ENCODE data around the gene UBE2N.
"Not testable (repeated sequence)": the region's sequence is repeated elsewhere in the genome, so short reads cannot be mapped to it uniquely, and the experiment has no call there.

The UBE2N gene

DNA sequence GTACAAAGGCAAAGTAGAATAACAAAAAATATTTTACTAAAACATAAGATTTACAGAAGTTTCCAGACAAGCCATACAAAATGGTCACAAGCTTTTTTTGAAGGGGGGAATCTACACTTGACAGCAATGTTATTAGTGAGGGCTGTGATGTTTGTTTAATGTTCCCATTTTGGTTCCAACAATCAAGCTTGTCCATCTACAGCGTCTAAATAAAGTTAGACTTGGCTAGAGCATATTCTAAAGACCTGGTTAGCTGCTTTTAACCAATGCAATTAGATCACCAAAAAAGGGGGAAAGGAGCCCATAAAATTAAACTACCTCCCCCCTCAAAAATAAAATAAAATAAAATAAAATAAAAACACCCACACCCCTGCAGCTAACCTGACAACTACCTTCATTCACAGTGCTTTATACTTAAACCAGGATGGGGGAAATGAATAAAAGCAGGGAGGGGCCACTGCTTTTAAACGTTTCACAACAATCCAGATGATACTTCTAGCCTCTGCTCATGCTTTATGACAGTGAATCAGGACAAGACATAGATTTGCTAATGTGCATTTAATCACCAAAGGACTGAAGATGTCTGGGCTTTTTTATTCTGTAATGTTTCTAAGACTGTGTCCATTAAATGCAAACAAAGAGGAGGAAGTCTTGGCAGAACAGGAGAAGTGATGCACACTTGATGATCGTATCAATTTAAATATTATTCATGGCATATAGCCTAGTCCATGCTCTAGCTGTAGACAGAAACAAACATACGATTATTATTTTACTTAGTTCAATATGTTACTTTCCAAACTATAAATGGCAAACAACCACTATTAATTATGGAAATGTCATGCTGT lies 32.2 kb downstream of the UBE2N start:
- peaks cover 64% of the 10 kb centered on the region for H3K36me3 Mint-ChIP-seq (ENCODE audit: low read depth)
- not testable (repeated sequence) for H3K9me3 Mint-ChIP-seq, ATAC-seq, DNase-seq, H3K27me3 Mint-ChIP-seq, H3K4me3 Mint-ChIP-seq
- peak overlapping the region; percentile 71 for H3K27ac Mint-ChIP-seq
- peaks cover 60% of the 10 kb centered on the region for H3K4me1 Mint-ChIP-seq

DNA sequence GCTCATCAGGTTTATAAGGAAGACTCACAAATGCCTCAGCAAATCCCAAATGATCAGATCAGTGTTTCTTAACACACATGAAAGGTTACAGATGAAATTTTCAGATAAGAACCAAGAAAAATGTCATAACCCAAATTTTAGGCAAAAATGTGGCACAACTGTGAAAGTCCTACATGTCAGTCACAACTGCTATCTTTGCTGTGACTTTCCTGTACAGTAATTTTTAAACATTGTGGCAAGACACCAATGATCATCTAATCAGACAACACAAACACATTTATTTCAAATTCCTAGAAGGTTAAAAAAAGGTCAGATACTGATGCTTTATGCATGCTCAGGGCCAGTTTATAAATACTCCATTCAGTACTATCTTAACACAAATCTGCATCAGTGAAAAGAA lies 32.9 kb downstream of the UBE2N start:
- H3K4me3 Mint-ChIP-seq = no peak overlapping the region
- H3K4me1 Mint-ChIP-seq = peaks cover 58% of the 10 kb centered on the region
- DNase-seq = no peak
- H3K27ac Mint-ChIP-seq = peak overlapping the region; percentile 71
- peak; percentile 40 for ATAC-seq
- peaks cover 65% of the 10 kb centered on the region for H3K36me3 Mint-ChIP-seq (ENCODE audit: low read depth)
- H3K9me3 Mint-ChIP-seq = no peaks in the 10 kb centered on the region
- H3K27me3 Mint-ChIP-seq = no peaks in the 10 kb centered on the region

DNA sequence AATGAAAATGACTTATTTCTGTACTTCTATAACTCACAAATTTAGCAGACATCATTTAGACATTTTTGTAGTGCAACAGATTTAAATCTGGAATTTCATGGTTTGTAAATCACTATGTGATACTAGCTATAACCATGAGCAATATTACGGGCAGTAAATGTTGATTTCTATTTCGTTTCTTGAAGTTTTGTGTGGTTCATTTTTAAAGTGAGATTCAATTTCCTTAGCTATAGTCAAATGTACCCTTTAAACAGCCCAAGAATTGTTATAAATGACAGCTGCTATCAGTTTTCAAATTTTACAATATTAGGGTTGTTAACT lies 33.8 kb downstream of the UBE2N start:
- DNase-seq (no peak), ATAC-seq (no peak)
- Mint-ChIP-seq H3K9me3 (no peaks in the 10 kb centered on the region), H3K4me1 (peaks cover 49% of the 10 kb centered on the region), H3K27me3 (no peaks in the 10 kb centered on the region), H3K36me3 (ENCODE audit: low read depth) (peaks cover 63% of the 10 kb centered on the region), H3K27ac (peak overlapping the region; percentile 71), H3K4me3 (no peak overlapping the region)

DNA sequence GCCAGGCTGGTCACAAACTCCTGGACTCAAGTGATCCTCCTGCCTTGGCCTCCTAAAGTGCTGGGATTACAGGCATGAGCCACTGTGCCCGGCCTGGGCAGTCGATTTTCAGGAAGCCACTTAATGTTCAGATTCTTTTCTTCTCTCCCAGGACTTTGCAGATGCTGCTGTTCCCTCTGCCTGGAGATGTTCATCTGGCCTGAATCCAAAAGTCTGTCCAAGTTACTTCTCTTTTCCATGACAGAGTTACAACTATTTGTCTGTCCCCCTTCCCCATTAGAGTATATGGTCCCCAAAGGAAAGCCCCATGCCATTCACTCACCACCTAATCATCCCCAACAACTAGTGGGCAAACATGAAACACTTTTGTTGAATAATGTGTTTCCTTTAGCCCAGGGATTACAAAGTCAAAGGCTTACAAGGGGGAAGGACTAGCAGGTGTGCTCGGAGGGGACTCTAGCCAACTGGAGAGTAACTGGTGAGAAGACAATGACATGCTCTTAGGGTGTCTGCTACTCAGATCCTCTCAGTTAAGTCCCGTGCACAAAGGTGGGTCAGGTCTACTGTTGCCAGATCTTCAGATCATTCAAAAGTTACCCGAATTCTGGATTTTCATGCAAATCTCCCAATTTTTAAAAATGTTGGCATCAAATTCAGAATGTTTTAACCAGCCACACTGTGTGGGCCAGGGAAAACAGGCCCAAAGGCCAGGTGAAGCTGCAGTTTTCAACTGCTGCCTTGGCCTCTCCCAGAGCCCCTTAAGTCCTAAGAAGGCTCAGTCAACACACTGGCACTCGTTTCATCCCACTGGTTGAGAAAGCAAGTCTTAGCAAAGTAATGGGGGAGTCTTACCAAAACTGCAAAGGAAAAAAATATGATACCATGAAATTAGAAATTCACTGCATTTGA lies 34.4 kb downstream of the UBE2N start:
- Mint-ChIP-seq H3K27ac (peak overlapping the region; percentile 71), H3K4me3 (no peak overlapping the region)
- no peak for DNase-seq

DNA sequence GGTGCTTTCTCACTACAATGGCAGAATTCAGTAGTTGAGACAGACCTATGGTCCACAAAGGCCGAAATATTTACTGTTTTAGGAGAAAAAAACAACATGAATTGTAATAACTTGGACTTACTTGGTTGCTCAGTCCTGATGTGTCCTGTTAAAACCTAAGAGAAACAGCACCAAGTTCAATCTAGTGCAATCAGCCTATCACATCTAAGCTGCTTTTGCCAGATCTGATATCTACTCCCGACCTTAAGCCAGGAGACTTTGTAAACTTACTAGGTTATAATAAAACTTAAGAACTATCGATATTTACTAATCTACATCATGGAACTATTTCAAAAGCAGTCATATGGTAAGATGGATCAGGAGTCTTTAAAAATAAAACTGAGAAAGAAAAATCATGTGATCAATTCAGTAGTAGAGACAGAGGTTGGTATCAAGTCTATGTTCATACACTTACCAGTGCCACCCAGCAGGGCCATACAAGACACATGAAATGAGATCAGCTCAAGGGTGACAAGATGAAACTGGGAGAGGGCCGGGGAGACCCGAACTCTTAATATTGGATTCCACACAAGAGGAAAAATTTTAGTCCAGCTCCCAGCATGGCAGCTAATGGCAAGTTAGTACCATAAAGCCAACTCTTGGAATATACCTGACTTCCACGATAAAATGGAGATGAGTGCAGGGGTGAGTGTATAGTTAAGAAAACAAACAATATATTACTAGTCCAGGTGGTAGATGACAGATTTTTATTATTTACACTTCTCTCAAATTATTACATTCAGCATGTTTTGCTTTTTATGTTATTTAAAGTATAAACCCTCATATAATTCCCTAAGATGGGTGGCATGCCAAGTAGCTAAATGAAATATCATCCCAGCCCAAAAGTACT lies 36.5 kb downstream of the UBE2N start:
- Mint-ChIP-seq H3K27me3 (no peaks in the 10 kb centered on the region), H3K9me3 (no peaks in the 10 kb centered on the region), H3K4me1 (peaks cover 32% of the 10 kb centered on the region), H3K4me3 (no peak overlapping the region), H3K36me3 (ENCODE audit: low read depth) (peaks cover 47% of the 10 kb centered on the region), H3K27ac (peak overlapping the region; percentile 59)
- DNase-seq (no peak), ATAC-seq (no peak)

More for the DNA sequence above, 34.4 kb downstream of the UBE2N start:
- Mint-ChIP-seq H3K27me3 (no peaks in the 10 kb centered on the region), H3K4me1 (peaks cover 50% of the 10 kb centered on the region), H3K36me3 (ENCODE audit: low read depth) (peaks cover 64% of the 10 kb centered on the region), H3K9me3 (no peaks in the 10 kb centered on the region)
- ATAC-seq = no peak

DNA sequence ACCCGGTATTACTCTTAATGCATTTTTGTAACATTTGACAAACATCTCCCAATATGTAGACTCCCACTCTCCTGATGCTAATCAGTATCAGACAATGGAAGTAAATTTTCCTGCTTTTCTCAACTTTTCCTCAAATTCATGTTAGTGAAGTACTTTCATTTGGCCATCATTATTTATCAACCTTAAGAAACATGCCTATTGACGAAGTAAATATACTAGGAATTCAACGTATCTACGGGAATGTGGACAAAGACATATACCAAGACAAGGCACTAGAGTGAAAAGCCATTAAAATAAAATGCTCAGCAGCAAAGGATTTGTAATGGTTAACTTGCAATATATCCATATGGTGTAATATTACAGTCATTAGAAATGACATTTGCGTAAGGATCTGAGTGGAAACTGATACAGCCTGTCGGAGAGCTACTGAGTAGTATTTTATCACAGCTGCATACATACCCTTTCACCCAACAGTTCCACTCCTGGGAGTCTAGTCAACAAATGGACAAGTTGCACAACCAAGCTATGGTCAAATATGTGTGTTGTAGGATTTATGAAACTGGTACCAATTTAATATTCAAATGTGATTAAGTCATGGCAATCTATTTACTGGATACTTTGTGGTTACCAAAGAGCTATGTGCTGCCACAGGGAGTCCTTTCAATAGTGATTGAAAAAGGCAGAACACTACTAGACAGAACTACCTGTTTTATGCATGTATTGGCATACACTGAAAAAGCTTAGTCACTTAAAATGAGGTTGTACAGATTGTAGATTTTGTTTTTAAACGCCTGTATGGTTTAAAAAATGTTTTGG lies 37.6 kb downstream of the UBE2N start:
- no peak overlapping the region for H3K4me3 Mint-ChIP-seq
- H3K4me1 Mint-ChIP-seq = peaks cover 24% of the 10 kb centered on the region
- peak overlapping the region; percentile 52 for H3K27ac Mint-ChIP-seq
- no peaks in the 10 kb centered on the region for H3K27me3 Mint-ChIP-seq
- H3K36me3 Mint-ChIP-seq (ENCODE audit: low read depth) = peaks cover 39% of the 10 kb centered on the region
- H3K9me3 Mint-ChIP-seq = no peaks in the 10 kb centered on the region
- DNase-seq (no peak), ATAC-seq (no peak)

DNA sequence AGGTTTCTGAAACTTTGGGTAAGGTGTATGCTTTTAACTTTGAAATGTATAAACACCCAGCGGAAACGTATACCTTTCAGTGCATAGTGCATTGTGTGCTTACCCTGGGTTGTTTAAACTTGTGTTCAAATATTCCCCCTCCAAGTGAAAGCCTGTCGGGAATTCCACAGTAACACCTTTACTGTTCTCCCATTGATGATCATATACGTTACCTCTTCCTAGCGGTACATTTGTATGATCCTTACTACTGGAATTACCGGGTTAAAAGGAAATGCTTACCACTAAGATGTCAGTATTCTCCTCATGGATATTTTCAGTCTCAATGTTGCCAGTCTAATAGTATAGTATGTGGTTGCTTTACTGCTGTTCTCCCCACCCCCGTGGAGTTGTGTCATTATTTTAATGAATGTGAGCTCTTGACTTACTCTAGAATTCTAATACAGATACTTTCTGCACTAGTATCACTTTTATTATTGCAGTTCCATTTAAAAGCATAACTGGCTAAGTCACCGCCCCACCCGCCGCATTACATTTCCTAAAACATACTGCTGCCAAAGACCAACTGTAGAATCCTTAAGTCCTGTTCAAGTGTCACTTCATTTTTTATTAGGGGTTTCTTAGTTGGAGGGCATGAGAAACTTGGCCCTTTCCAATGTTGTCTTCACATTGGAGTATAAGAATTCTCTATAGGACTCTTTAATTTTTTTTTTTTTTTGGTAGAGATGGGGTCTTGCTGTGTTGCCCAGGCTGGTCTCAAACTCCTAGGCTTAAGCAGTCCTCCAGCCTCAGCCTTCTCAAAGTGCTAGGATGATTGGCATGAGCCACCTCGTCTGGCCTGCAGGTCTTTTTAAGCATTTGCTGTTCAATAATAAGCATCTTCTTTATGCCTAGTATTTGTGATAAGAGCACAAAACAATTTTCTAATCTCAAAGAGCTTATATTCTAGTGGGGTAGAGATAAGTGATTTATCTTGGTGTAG lies 39.1 kb downstream of the UBE2N start:
- Mint-ChIP-seq H3K4me1 (peaks cover 10% of the 10 kb centered on the region), H3K27ac (peak overlapping the region; percentile 49), H3K36me3 (ENCODE audit: low read depth) (peaks cover 34% of the 10 kb centered on the region), H3K9me3 (no peaks in the 10 kb centered on the region), H3K27me3 (no peaks in the 10 kb centered on the region), H3K4me3 (no peak overlapping the region)
- DNase-seq (no peak), ATAC-seq (peak; percentile 22)

DNA sequence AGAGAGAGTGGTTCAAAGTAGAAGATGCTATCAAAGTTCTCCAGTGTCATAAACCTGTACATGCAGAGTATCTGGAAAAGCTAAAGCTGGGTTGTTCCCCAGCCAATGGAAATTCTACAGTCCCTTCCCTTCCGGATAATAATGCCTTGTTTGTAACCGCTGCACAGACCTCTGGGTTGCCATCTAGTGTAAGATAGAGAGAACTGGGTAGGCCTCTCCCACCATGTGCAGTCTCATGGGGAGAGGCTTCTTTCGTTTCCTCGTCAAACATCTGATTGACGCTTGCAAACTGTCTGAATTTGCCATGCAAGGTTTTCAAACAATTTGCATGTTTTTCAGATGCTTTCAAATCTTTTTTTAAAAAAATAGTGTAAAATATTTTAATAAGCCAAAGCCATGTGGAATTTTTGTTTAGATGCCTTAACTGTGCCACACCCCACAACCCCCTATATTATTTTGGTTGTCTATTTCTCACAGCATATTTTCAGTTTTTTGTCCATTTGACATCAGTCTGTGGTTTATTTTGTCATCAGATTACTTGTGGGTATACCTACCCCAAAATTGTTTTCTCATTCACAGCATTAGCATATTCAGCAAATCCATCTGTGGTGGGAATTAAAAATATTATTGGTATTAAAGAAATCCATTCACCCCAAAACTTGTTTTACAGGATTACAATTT lies 42.4 kb downstream of the UBE2N start:
- not testable (repeated sequence) for H3K27me3 Mint-ChIP-seq, H3K4me3 Mint-ChIP-seq, H3K27ac Mint-ChIP-seq, H3K4me1 Mint-ChIP-seq, DNase-seq, H3K9me3 Mint-ChIP-seq
- ATAC-seq = peak; percentile 98
- peaks cover 38% of the 10 kb centered on the region for H3K36me3 Mint-ChIP-seq (ENCODE audit: low read depth)

DNA sequence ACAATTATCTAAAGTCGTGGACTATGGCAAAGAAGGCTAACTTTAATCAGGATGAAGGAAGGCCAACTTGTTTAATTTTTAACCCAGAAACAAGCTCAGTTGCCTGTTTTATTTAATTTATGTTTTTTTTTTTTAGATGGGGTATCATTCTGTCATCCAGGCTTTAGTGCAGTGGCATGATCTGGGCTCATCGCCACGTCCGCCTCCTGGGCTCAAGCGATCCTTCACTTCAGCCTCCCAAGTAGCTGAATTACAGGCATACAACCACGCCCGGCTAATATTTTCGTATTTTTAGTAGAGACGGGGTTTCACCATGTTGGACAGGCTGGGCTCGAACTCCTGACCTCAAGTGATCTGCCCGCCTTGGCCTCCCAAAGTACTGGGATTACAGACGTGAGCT lies 44.3 kb downstream of the UBE2N start:
- no peaks in the 10 kb centered on the region for H3K9me3 Mint-ChIP-seq
- H3K4me3 Mint-ChIP-seq = no peak overlapping the region
- no peak overlapping the region for H3K27ac Mint-ChIP-seq
- H3K27me3 Mint-ChIP-seq = no peaks in the 10 kb centered on the region
- H3K4me1 Mint-ChIP-seq = peaks cover 1% of the 10 kb centered on the region
- ATAC-seq = no peak
- no peak for DNase-seq
- H3K36me3 Mint-ChIP-seq (ENCODE audit: low read depth) = peaks cover 25% of the 10 kb centered on the region

DNA sequence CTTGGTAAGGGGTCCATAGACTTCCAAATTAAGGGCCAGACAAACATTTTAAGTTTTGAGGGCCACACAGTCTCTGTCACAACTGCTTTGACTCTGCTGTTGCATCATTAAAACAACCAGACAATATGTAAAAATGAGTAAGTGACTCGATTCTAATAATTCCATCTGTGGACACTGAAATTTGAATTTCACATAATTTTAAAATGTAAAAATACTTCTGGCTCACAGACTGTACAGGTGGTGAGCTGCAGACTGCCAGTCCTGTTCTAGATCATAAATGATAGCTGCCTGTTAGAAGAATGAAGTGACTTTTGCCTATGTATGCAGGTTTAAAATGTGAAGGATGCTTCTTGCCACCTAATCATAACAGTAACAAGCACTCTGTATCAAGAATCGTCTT lies 48.3 kb downstream of the UBE2N start:
- no peaks in the 10 kb centered on the region for H3K27me3 Mint-ChIP-seq
- peaks cover 38% of the 10 kb centered on the region for H3K36me3 Mint-ChIP-seq (ENCODE audit: low read depth)
- H3K9me3 Mint-ChIP-seq = no peaks in the 10 kb centered on the region
- ATAC-seq = no peak
- H3K4me3 Mint-ChIP-seq = no peak overlapping the region
- H3K4me1 Mint-ChIP-seq = peaks cover 31% of the 10 kb centered on the region
- H3K27ac Mint-ChIP-seq = no peak overlapping the region
- no peak for DNase-seq

DNA sequence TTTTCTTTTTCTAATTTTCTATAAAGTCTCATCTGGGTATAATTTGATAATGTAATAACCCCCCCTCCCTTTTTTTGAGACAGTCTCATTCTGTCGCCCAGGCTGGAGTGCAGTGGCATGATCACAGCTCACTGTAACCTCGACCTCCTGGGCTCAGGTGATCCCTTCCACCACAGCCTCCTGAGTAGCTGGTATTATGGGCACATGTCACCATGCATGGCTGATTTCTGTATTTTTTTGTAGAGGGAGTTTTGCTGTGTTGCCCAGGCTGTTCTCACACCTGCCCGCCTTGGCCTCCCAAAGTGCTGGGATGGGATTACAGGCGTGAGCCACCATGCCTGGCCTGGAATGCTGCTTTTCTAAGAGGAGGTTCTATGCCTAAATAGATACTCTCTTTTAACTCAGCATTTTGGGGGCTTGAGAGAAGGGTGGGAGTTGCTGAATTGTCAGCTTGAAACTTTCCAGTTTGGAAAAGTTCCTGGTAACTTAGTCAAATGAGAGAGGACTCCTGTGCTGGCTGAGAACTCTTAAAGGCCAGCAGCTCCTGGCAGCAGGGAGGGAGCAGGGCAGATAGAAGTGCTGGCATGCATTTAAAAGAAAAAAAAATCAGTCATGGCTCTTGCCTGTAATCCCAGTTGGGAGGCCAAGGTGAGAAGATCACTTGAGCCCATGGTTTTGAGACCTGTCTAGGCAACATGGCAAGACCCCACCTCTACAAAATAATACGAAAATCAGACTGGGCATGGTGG lies 51.0 kb downstream of the UBE2N start:
- peaks cover 41% of the 10 kb centered on the region for H3K36me3 Mint-ChIP-seq (ENCODE audit: low read depth)
- DNase-seq (no peak), ATAC-seq (no peak)
- H3K4me3 Mint-ChIP-seq = no peak overlapping the region
- no peaks in the 10 kb centered on the region for H3K9me3 Mint-ChIP-seq
- H3K4me1 Mint-ChIP-seq = peaks cover 51% of the 10 kb centered on the region
- no peaks in the 10 kb centered on the region for H3K27me3 Mint-ChIP-seq
- H3K27ac Mint-ChIP-seq = peak overlapping the region; percentile 59

DNA sequence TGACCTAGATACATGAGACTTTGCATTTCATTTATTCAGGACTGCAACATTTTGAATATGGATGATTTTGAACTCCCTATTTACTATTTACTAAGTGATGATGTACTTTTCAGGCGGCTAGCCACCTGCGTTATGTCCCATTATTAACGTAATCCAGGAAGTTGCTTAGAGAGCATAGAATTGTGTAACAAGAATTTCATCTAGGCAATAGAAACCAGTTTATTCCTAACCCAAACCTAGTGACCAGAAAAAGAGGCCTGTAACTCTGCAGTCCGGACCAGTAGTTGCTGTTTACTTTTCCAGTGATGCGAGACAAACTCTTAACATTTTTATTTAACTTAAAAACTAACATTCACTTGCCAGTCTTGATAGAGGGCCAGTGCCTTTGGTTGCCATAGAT lies 51.7 kb downstream of the UBE2N start:
- Mint-ChIP-seq H3K4me3 (peak overlapping the region; percentile 29), H3K4me1 (peaks cover 56% of the 10 kb centered on the region), H3K27ac (peak overlapping the region; percentile 42), H3K27me3 (no peaks in the 10 kb centered on the region), H3K9me3 (no peaks in the 10 kb centered on the region), H3K36me3 (ENCODE audit: low read depth) (peaks cover 46% of the 10 kb centered on the region)
- ATAC-seq = no peak
- no peak for DNase-seq
